Stomach smooth muscle (tissue), 2 donors: ENCODE measurements around the gene FTO.

ENCODE experiments used
- H3K27ac ChIP-seq: one replicate; pipeline ENCODE4 v1.7.0; 2013; ENCODE audit warnings: mild to moderate bottlenecking, low read length, inconsistent platforms
- H3K27me3 ChIP-seq, 2 donors: one replicate each; pipeline ENCODE4 v1.7.0; 2013; ENCODE audit warnings: low read length in 2 of 2; ENCODE audit not compliant: insufficient read depth in 2 of 2, control insufficient read depth in 1 of 2
- H3K36me3 ChIP-seq, 2 donors: one replicate each; pipeline ENCODE4 v1.7.0; 2013; ENCODE audit warnings: low read length in 2 of 2; ENCODE audit not compliant: control insufficient read depth in 2 of 2, insufficient read depth in 2 of 2
- H3K4me1 ChIP-seq: one replicate; pipeline ENCODE4 v1.7.0; 2013; ENCODE audit warnings: low read length; ENCODE audit not compliant: control insufficient read depth, insufficient read depth
- H3K4me3 ChIP-seq, 2 donors: one replicate each; pipeline ENCODE4 v1.7.0; 2013; ENCODE audit warnings: low read length in 2 of 2
- H3K9ac ChIP-seq, 2 donors: one replicate each; pipeline ENCODE4 v1.7.0; 2013; ENCODE audit warnings: low read length in 2 of 2, mild to moderate bottlenecking in 1 of 2
- H3K9me3 ChIP-seq, 2 donors: one replicate each; pipeline ENCODE4 v1.7.0; 2013; ENCODE audit warnings: low read length in 2 of 2; ENCODE audit not compliant: control insufficient read depth in 2 of 2
- donor health status: healthy.
- donor health status: Pancreatic carcinoma.

The FTO gene

GRCh38 chr16:53708490-53708889 lies 4.5 kb downstream of the FTO start:
- Histone ChIP-seq H3K27me3 (no peaks in the 10 kb centered on the region), H3K4me3 (no peak overlapping the region)

GRCh38 chr16:53711390-53711789 lies 7.4 kb downstream of the FTO start:
- Histone ChIP-seq H3K4me3 (no peak overlapping the region), H3K4me1 (no peaks in the 10 kb centered on the region), H3K9me3 (no peaks in the 10 kb centered on the region), H3K36me3 (no peaks in the 10 kb centered on the region), H3K27ac (no peak overlapping the region), H3K27me3 (no peaks in the 10 kb centered on the region), H3K9ac (no peak overlapping the region)

More at GRCh38 chr16:53708490-53708889, 4.5 kb downstream of the FTO start:
- Histone ChIP-seq H3K9ac (no peak overlapping the region), H3K4me1 (no peaks in the 10 kb centered on the region), H3K9me3 (no peaks in the 10 kb centered on the region), H3K36me3 (no peaks in the 10 kb centered on the region), H3K27ac (no peak overlapping the region)

GRCh38 chr16:53712065-53712464 lies 8.1 kb downstream of the FTO start:
- no peak overlapping the region for H3K27ac ChIP-seq
- no peaks in the 10 kb centered on the region for H3K4me1 ChIP-seq
- H3K4me3 ChIP-seq, result no peak overlapping the region
- no peaks in the 10 kb centered on the region for H3K9me3 ChIP-seq
- no peaks in the 10 kb centered on the region for H3K36me3 ChIP-seq
- H3K9ac ChIP-seq, result no peak overlapping the region
- no peaks in the 10 kb centered on the region for H3K27me3 ChIP-seq

- Histone ChIP-seq H3K27ac (no peak overlapping the region), H3K36me3 (no peaks in the 10 kb centered on the region), H3K4me3 (no peak overlapping the region), H3K9ac (no peak overlapping the region), H3K4me1 (no peaks in the 10 kb centered on the region), H3K9me3 (no peaks in the 10 kb centered on the region), H3K27me3 (no peaks in the 10 kb centered on the region)
Measured at GRCh38 chr16:53713403-53714204, 9.6 kb downstream of the FTO start.

GRCh38 chr16:53714205-53715022 lies 10.5 kb downstream of the FTO start:
- H3K4me3 ChIP-seq, result no peak overlapping the region
- no peak overlapping the region for H3K27ac ChIP-seq
- H3K27me3 ChIP-seq, result no peaks in the 10 kb centered on the region
- no peaks in the 10 kb centered on the region for H3K4me1 ChIP-seq
- no peaks in the 10 kb centered on the region for H3K36me3 ChIP-seq
- H3K9ac ChIP-seq, result no peak overlapping the region
- H3K9me3 ChIP-seq, result no peaks in the 10 kb centered on the region

- no peak overlapping the region for H3K4me3 ChIP-seq
- H3K9me3 ChIP-seq, result no peaks in the 10 kb centered on the region
- no peak overlapping the region for H3K27ac ChIP-seq
- no peak overlapping the region for H3K9ac ChIP-seq
- no peaks in the 10 kb centered on the region for H3K36me3 ChIP-seq
- no peaks in the 10 kb centered on the region for H3K27me3 ChIP-seq
- H3K4me1 ChIP-seq, result no peaks in the 10 kb centered on the region
Measured at GRCh38 chr16:53715023-53715384, 11.0 kb downstream of the FTO start.

- no peaks in the 10 kb centered on the region for H3K9me3 ChIP-seq
- no peak overlapping the region for H3K4me3 ChIP-seq
- no peak overlapping the region for H3K27ac ChIP-seq
- H3K36me3 ChIP-seq, result peaks cover 0 to 2% of the 10 kb centered on the region in 2 donors
- no peaks in the 10 kb centered on the region for H3K4me1 ChIP-seq
- no peaks in the 10 kb centered on the region for H3K27me3 ChIP-seq
- no peak overlapping the region for H3K9ac ChIP-seq
Measured at GRCh38 chr16:53717577-53717976, 13.6 kb downstream of the FTO start.

- Histone ChIP-seq H3K27me3 (no peaks in the 10 kb centered on the region), H3K4me1 (no peaks in the 10 kb centered on the region), H3K27ac (no peak overlapping the region), H3K9me3 (no peaks in the 10 kb centered on the region), H3K36me3 (peaks cover 0 to 2% of the 10 kb centered on the region in 2 donors), H3K4me3 (no peak overlapping the region), H3K9ac (no peak overlapping the region)
Measured at GRCh38 chr16:53721017-53721416, 17.1 kb downstream of the FTO start.

- Histone ChIP-seq H3K4me1 (peaks cover 4% of the 10 kb centered on the region), H3K36me3 (no peaks in the 10 kb centered on the region), H3K27ac (no peak overlapping the region), H3K27me3 (no peaks in the 10 kb centered on the region), H3K9ac (no peak overlapping the region), H3K4me3 (no peak overlapping the region), H3K9me3 (no peaks in the 10 kb centered on the region)
Measured at GRCh38 chr16:53726625-53727024, 22.7 kb downstream of the FTO start.

- H3K9ac ChIP-seq, result no peak overlapping the region
- H3K27ac ChIP-seq, result no peak overlapping the region
- no peaks in the 10 kb centered on the region for H3K9me3 ChIP-seq
- no peaks in the 10 kb centered on the region for H3K36me3 ChIP-seq
- peaks cover 8% of the 10 kb centered on the region for H3K4me1 ChIP-seq
- no peaks in the 10 kb centered on the region for H3K27me3 ChIP-seq
- no peak overlapping the region for H3K4me3 ChIP-seq
Measured at GRCh38 chr16:53730693-53731092, 26.7 kb downstream of the FTO start.
